ENCODE data around the gene UBE2V1.

DNA sequence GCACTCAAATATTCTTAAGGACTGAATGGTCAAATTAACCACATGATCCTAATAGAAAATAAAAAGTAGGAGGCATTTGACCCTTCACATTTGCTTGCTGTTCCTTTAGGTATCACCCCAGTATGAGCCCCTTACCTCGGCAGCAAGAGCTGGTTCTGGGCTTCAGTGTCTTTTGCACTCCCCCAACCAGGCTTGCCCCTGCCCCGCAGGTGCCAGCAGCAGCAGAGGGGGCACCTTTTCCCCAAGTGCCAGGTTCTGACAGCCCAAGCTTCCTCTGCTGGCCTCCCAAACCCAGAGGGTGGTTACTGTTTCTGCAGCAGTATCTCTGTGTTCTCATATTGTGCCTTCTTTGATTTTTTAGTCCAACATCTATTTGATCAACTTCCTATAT lies 23.2 kb downstream of the UBE2V1 start:
- TF ChIP-seq RAD21 (conservative IDR thresholded peaks at IDR 0.05 in 1 of 2, IDR thresholded peaks at IDR 0.05 in 1 of 2), result no peak
- TF ChIP-seq, protein P1, sequence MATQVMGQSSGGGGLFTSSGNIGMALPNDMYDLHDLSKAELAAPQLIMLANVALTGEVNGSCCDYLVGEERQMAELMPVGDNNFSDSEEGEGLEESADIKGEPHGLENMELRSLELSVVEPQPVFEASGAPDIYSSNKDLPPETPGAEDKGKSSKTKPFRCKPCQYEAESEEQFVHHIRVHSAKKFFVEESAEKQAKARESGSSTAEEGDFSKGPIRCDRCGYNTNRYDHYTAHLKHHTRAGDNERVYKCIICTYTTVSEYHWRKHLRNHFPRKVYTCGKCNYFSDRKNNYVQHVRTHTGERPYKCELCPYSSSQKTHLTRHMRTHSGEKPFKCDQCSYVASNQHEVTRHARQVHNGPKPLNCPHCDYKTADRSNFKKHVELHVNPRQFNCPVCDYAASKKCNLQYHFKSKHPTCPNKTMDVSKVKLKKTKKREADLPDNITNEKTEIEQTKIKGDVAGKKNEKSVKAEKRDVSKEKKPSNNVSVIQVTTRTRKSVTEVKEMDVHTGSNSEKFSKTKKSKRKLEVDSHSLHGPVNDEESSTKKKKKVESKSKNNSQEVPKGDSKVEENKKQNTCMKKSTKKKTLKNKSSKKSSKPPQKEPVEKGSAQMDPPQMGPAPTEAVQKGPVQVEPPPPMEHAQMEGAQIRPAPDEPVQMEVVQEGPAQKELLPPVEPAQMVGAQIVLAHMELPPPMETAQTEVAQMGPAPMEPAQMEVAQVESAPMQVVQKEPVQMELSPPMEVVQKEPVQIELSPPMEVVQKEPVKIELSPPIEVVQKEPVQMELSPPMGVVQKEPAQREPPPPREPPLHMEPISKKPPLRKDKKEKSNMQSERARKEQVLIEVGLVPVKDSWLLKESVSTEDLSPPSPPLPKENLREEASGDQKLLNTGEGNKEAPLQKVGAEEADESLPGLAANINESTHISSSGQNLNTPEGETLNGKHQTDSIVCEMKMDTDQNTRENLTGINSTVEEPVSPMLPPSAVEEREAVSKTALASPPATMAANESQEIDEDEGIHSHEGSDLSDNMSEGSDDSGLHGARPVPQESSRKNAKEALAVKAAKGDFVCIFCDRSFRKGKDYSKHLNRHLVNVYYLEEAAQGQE (IDR thresholded peaks at IDR 0.05), result no peak
- TF ChIP-seq, protein P2, sequence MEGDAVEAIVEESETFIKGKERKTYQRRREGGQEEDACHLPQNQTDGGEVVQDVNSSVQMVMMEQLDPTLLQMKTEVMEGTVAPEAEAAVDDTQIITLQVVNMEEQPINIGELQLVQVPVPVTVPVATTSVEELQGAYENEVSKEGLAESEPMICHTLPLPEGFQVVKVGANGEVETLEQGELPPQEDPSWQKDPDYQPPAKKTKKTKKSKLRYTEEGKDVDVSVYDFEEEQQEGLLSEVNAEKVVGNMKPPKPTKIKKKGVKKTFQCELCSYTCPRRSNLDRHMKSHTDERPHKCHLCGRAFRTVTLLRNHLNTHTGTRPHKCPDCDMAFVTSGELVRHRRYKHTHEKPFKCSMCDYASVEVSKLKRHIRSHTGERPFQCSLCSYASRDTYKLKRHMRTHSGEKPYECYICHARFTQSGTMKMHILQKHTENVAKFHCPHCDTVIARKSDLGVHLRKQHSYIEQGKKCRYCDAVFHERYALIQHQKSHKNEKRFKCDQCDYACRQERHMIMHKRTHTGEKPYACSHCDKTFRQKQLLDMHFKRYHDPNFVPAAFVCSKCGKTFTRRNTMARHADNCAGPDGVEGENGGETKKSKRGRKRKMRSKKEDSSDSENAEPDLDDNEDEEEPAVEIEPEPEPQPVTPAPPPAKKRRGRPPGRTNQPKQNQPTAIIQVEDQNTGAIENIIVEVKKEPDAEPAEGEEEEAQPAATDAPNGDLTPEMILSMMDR (IDR thresholded peaks at IDR 0.05), result no peak
- no peak for TF ChIP-seq POLR2A (IDR thresholded peaks at IDR 0.05; ENCODE audit: low read length)
- TF ChIP-seq CEBPB (IDR thresholded peaks at IDR 0.05), result no peak
- no peak for TF ChIP-seq RFX5 (IDR thresholded peaks at IDR 0.05)
- no peak for TF ChIP-seq TFCP2L1 (CRISPR knock-in tag; IDR thresholded peaks at IDR 0.05)
- no peak for TF ChIP-seq RCOR1 (IDR thresholded peaks at IDR 0.05; ENCODE audit: low read depth, low read length)
- TF ChIP-seq, protein P3, sequence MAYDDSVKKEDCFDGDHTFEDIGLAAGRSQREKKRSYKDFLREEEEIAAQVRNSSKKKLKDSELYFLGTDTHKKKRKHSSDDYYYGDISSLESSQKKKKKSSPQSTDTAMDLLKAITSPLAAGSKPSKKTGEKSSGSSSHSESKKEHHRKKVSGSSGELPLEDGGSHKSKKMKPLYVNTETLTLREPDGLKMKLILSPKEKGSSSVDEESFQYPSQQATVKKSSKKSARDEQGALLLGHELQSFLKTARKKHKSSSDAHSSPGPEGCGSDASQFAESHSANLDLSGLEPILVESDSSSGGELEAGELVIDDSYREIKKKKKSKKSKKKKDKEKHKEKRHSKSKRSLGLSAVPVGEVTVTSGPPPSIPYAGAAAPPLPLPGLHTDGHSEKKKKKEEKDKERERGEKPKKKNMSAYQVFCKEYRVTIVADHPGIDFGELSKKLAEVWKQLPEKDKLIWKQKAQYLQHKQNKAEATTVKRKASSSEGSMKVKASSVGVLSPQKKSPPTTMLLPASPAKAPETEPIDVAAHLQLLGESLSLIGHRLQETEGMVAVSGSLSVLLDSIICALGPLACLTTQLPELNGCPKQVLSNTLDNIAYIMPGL (CRISPR knock-in tag; IDR thresholded peaks at IDR 0.05; ENCODE audit: borderline replicate concordance), result no peak
- TF ChIP-seq MYC (IDR thresholded peaks at IDR 0.05; ENCODE audit: borderline replicate concordance, low read length), result no peak
- TF ChIP-seq MAZ (IDR thresholded peaks at IDR 0.05; ENCODE audit: borderline replicate concordance, low read depth, low read length), result no peak
